ENCODE results near the gene MGMT. TPM values are rescaled to one million over a fixed set of nuclear protein-coding genes. Genes with fewer than 3 reads are reported as not detected.

The MGMT gene
- total and polyA plus RNA-seq, 2 donors (not counting 3 experiments of a cell fraction or from before 2014, with no cell fraction given): 15.0 to 15.2 TPM

DNA sequence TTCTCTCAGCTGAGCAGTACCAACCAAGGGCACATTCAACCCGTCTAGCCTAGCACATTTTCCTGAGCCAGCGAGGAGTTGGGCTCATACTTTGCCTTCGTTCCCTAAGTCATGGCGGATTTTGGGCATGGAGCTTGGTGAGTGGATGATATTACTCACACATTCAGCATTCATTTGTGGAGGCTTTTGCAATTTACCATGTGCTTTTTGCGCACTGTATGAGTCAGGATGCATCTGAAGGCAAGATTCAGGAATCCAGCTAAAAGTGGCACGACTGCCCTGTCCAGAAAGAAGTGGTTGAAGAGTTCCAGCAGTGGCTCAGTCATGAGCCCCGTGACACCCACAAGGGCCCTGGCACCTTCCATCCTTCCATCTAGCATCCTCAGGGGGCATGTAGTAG, 24.2 kb upstream of the MGMT start:
- DNase-seq (ENCODE audit: low read depth, low spot score) (no peak), FAIRE-seq (no peak)
- Histone ChIP-seq H4K20me1 (replicated peaks; ENCODE audit: control insufficient read depth, extremely low read depth, insufficient read depth, low read length) (no peaks in the 10 kb centered on the region), H3K9ac (replicated peaks; ENCODE audit: extremely low read depth, insufficient read depth, low read length) (no peak overlapping the region), H3K9me3 (replicated peaks; ENCODE audit: control insufficient read depth, insufficient read depth, low read length) (no peaks in the 10 kb centered on the region), H3K79me2 (ENCODE audit: control insufficient read depth, insufficient read depth, low read length) (no peaks in the 10 kb centered on the region), H3K9me1 (replicated peaks; ENCODE audit: control insufficient read depth, extremely low read depth, insufficient read depth, low read length) (no peaks in the 10 kb centered on the region), H3K4me2 (ENCODE audit: insufficient read depth, low read length) (no peak overlapping the region), H3K4me3 (replicated peaks in 1 of 3; ENCODE audit: insufficient read depth in 1 of 3, low read depth in 1 of 3, low read length in 3 of 3) (no peak overlapping the region), H3K36me3 (ENCODE audit: control insufficient read depth in 2 of 2, extremely low read depth in 1 of 2, insufficient read depth in 2 of 2, low read length in 2 of 2) (no peaks in the 10 kb centered on the region), H3K4me1 (ENCODE audit: control insufficient read depth, extremely low read depth, insufficient read depth, low read length) (no peaks in the 10 kb centered on the region), H3K27me3 (ENCODE audit: control insufficient read depth in 2 of 2, insufficient read depth in 2 of 2, low read length in 2 of 2) (no peaks in the 10 kb centered on the region), H3K27ac (ENCODE audit: insufficient read depth, low read depth, low read length) (no peak overlapping the region), H2AFZ (ENCODE audit: low read depth, low read length) (no peak overlapping the region)
- ChIA-PET POLR2A (no interaction called here), CTCF (no interaction called here)
- dilution Hi-C loops (cut with MboI; ENCODE audit: extremely low pct_ligation_motif_present, low sequenced_read_pairs): no loop called here
- intact Hi-C loops (cut with micrococcal nuclease): no loop called here
- TF ChIP-seq JUN (IDR thresholded peaks at IDR 0.05; ENCODE audit: borderline replicate concordance, insufficient read depth, insufficient read length, low read depth): no peak
- TF ChIP-seq FOS (IDR thresholded peaks at IDR 0.05; ENCODE audit: borderline replicate concordance, insufficient read depth, low read length): no peak
- no peak for TF ChIP-seq MYC (IDR thresholded peaks at IDR 0.05; ENCODE audit: low read depth, low read length)
- TF ChIP-seq POLR2AphosphoS5 (IDR thresholded peaks at IDR 0.05; ENCODE audit: insufficient read depth, low read depth, low read length): no peak
- no peak for TF ChIP-seq POLR2A (IDR thresholded peaks at IDR 0.05; ENCODE audit: low read depth, low read length)
- TF ChIP-seq, protein P1, sequence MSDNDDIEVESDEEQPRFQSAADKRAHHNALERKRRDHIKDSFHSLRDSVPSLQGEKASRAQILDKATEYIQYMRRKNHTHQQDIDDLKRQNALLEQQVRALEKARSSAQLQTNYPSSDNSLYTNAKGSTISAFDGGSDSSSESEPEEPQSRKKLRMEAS (IDR thresholded peaks at IDR 0.05; ENCODE audit: insufficient read depth, insufficient read length): no peak
- no peak for TF ChIP-seq GATA2 (IDR thresholded peaks at IDR 0.05; ENCODE audit: insufficient read depth, insufficient read length, low read depth, low read length)
- no peak for TF ChIP-seq EZH2 (IDR thresholded peaks at IDR 0.05; ENCODE audit: borderline replicate concordance, low read depth, low read length, severe bottlenecking)
- TF ChIP-seq, protein P2, sequence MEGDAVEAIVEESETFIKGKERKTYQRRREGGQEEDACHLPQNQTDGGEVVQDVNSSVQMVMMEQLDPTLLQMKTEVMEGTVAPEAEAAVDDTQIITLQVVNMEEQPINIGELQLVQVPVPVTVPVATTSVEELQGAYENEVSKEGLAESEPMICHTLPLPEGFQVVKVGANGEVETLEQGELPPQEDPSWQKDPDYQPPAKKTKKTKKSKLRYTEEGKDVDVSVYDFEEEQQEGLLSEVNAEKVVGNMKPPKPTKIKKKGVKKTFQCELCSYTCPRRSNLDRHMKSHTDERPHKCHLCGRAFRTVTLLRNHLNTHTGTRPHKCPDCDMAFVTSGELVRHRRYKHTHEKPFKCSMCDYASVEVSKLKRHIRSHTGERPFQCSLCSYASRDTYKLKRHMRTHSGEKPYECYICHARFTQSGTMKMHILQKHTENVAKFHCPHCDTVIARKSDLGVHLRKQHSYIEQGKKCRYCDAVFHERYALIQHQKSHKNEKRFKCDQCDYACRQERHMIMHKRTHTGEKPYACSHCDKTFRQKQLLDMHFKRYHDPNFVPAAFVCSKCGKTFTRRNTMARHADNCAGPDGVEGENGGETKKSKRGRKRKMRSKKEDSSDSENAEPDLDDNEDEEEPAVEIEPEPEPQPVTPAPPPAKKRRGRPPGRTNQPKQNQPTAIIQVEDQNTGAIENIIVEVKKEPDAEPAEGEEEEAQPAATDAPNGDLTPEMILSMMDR (IDR thresholded peaks at IDR 0.05; ENCODE audit: extremely low read depth in 1 of 2, insufficient read depth in 1 of 2, low read depth in 1 of 2, low read length in 2 of 2): no peak
- BruUV-seq (replicated peaks): no TSS peak
